Stomach (tissue), 4 donors: ENCODE data around the gene TMEM101.

Source experiments
- EP300 ChIP-seq: sonication (generic); formaldehyde crosslinking; IDR thresholded peaks from one replicate; pipeline ENCODE4 v1.6.1; 2017; ENCODE audit warnings: antibody characterized with exemption
- POLR2AphosphoS5 ChIP-seq, 3 donors: sonication (generic); formaldehyde crosslinking; IDR thresholded peaks; one replicate each; pipeline ENCODE4 v1.6.1; 2016; ENCODE audit warnings: antibody characterized with exemption in 3 of 3

DNA sequence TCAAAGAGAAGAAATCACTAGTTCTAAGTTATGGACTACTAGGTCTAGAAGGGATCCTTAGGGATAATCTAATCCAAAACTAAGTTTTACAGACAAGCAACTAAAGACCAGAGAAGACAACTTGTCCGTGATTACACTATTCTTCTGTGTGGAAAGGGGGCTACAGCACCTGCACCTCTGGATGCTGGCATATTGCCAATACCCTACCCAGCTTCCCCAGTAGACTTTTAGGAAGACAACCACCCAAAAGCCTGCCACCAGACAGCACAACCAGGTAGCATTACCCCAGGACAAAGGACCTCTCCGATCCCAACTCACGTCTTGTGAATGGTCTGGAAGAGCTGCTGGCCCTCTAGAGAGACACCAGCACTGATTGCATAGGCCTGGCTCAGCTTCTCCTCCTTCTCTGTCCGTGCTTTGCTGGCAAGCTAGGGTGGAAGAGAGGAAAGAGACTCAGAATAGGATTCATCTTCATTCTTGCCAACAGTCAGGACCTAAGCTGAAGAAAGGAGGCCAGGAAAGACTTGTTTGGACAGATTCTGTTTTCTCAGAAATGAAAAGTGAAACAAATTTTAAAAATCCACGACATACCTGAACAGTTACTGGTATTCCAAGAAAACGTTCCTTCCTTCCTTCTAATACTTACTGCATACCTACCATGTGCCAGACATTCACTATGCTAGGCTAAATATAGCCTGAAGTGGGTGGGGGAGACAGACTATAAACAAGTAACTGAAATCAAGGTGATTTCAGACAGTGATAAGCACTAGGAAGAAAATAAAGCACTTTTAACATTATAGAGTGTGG lies 25.3 kb upstream of the TMEM101 start:
- TF ChIP-seq POLR2AphosphoS5 (IDR thresholded peaks at IDR 0.05) (no peak), EP300 (no peak)
